AG10803 (cell line): ENCODE measurements around the gene ARPC2.

ENCODE experiments used
- DNase-seq: peaks from one replicate; pipeline ENCODE4 v3.0.0; 2010; ENCODE audit warnings: low read depth
- H3K4me3 ChIP-seq: 2 replicates; pipeline ENCODE4 v1.5.1; 2011; ENCODE audit warnings: mild to moderate bottlenecking, low read length, control low read depth
- CTCF ChIP-seq: conservative IDR thresholded peaks from 2 replicates; pipeline ENCODE4 v1.5.1; 2011; ENCODE audit warnings: mild to moderate bottlenecking, low read length, control low read depth, inconsistent platforms

The ARPC2 gene

GRCh38 chr2:218217360-218218267 is 625 bp downstream of the ARPC2 start:
- TF ChIP-seq CTCF = no peak
- peak overlapping the region; percentile 96 for H3K4me3 ChIP-seq
- peak; percentile 34 for DNase-seq

- DNase-seq = no peak
- TF ChIP-seq CTCF = no peak
- H3K4me3 ChIP-seq = peak overlapping the region; percentile 96
Measured at GRCh38 chr2:218218268-218219185, 1.5 kb downstream of the ARPC2 start.

- no peak for TF ChIP-seq CTCF
- peak overlapping the region; percentile 7 for H3K4me3 ChIP-seq
- DNase-seq = no peak
Measured at GRCh38 chr2:218219934-218220333, 2.9 kb downstream of the ARPC2 start.

- H3K4me3 ChIP-seq = no peak overlapping the region; the same call in 1 of the 2 replicates
- no peak for TF ChIP-seq CTCF
- no peak for DNase-seq
Measured at GRCh38 chr2:218221000-218221399, 4.0 kb downstream of the ARPC2 start.

- no peak for TF ChIP-seq CTCF
- no peak for DNase-seq
- H3K4me3 ChIP-seq = no peak overlapping the region
Measured at GRCh38 chr2:218223046-218223445, 6.1 kb downstream of the ARPC2 start.

- no peak overlapping the region for H3K4me3 ChIP-seq
- no peak for DNase-seq
Measured at GRCh38 chr2:218224186-218224585, 7.2 kb downstream of the ARPC2 start.

More at GRCh38 chr2:218224186-218224585, 7.2 kb downstream of the ARPC2 start:
- no peak for TF ChIP-seq CTCF
